CD4-positive, alpha-beta T cell treated with Interleukin-10 for 1 hour (primary cell): Measurements from ENCODE around the gene KIF13A.
"Not testable (repeated sequence)": the region's sequence is repeated elsewhere in the genome, so short reads cannot be mapped to it uniquely, and the experiment has no call there.

ENCODE experiments used
- DNase-seq: peaks from one replicate; pipeline ENCODE4 v3.0.0-alpha.2; 2020

Gene KIF13A

GRCh38 chr6:17987447-17987696 lies at the start of gene KIF13A:
Gene KIF13A, minus strand, starts transcription at chr6:17987635. Its CDS starts 172 bp downstream, at chr6:17987463.
- DNase-seq = no peak

GRCh38 chr6:18036781-18037180 lies 49.3 kb upstream of the KIF13A start:
- no peak for DNase-seq

- no peak for DNase-seq
Observed at GRCh38 chr6:18035330-18035854, 48.0 kb upstream of the KIF13A start.

- DNase-seq = no peak
Observed at GRCh38 chr6:18034798-18035202, 47.4 kb upstream of the KIF13A start.

GRCh38 chr6:18031680-18032256 lies 44.3 kb upstream of the KIF13A start:
- no peak for DNase-seq

GRCh38 chr6:18031189-18031588 lies 43.8 kb upstream of the KIF13A start:
- DNase-seq = no peak

- no peak for DNase-seq
Observed at GRCh38 chr6:18028332-18028731, 40.9 kb upstream of the KIF13A start.

- DNase-seq = no peak
Observed at GRCh38 chr6:18025596-18025995, 38.2 kb upstream of the KIF13A start.

- no peak for DNase-seq
Observed at GRCh38 chr6:18024876-18025275, 37.4 kb upstream of the KIF13A start.

GRCh38 chr6:18023891-18024290 lies 36.5 kb upstream of the KIF13A start:
- DNase-seq = no peak

- DNase-seq = no peak
Observed at GRCh38 chr6:18022398-18023231, 35.2 kb upstream of the KIF13A start.

- DNase-seq = no peak
Observed at GRCh38 chr6:18021166-18021850, 33.9 kb upstream of the KIF13A start.

- DNase-seq = not testable (repeated sequence)
Observed at GRCh38 chr6:18020545-18020944, 33.1 kb upstream of the KIF13A start.

- DNase-seq = no peak
Observed at GRCh38 chr6:18019539-18020534, 32.4 kb upstream of the KIF13A start.

GRCh38 chr6:18019133-18019532 lies 31.7 kb upstream of the KIF13A start:
- not testable (repeated sequence) for DNase-seq

GRCh38 chr6:18016698-18017097 lies 29.3 kb upstream of the KIF13A start:
- DNase-seq = no peak

- DNase-seq = no peak
Observed at GRCh38 chr6:18016133-18016532, 28.7 kb upstream of the KIF13A start.

GRCh38 chr6:18011287-18011686 lies 23.9 kb upstream of the KIF13A start:
- no peak for DNase-seq

- not testable (repeated sequence) for DNase-seq
Observed at GRCh38 chr6:18010540-18010939, 23.1 kb upstream of the KIF13A start.

- no peak for DNase-seq
Observed at GRCh38 chr6:18004256-18004985, 17.0 kb upstream of the KIF13A start.

GRCh38 chr6:17999425-17999824 lies 12.0 kb upstream of the KIF13A start:
- no peak for DNase-seq

GRCh38 chr6:17998442-17998841 lies 11.0 kb upstream of the KIF13A start:
- DNase-seq = no peak
